Tibial nerve (tissue), 4 donors: ENCODE data around the gene GAL. TPM values are rescaled to one million over a fixed set of nuclear protein-coding genes. Genes with fewer than 3 reads are reported as not detected.

ENCODE experiments used
- DNase-seq, 2 donors: peaks; one replicate each; pipeline ENCODE4 v3.0.0-alpha.2; 2019; ENCODE audit warnings: low spot score in 2 of 2
- H3K27ac ChIP-seq, 4 donors: fragments of 200-600 bp; sonication (generic) in 3 of 4; one replicate each; pipeline ENCODE4 v1.5.1; 2017 to 2019; ENCODE audit warnings: mild to moderate bottlenecking in 1 of 4
- H3K27me3 ChIP-seq, 2 donors: fragments of 200-600 bp; sonication (generic) in 1 of 2; one replicate each; pipeline versions ENCODE4 v1.5.1 to v1.6.0; 2017 to 2019
- H3K36me3 ChIP-seq, 3 donors: fragments of 200-600 bp; sonication (generic); one replicate each; pipeline ENCODE4 v1.5.1; 2018 to 2019
- H3K4me1 ChIP-seq, 4 donors: fragments of 200-600 bp; sonication (generic) in 3 of 4; one replicate each; pipeline ENCODE4 v1.5.1; 2017 to 2019
- H3K4me3 ChIP-seq, 4 donors: fragments of 200-600 bp; sonication (generic) in 3 of 4; one replicate each; pipeline ENCODE4 v1.5.1; 2017 to 2019; ENCODE audit warnings: mild to moderate bottlenecking in 1 of 4, moderate library complexity in 1 of 4
- H3K9me3 ChIP-seq, 4 donors: fragments of 200-600 bp; sonication (generic) in 3 of 4; one replicate each; pipeline ENCODE4 v1.5.1; 2017 to 2019
- CTCF ChIP-seq, 5 experiments: fragments of 200-600 bp in 3 of 5; fragments of 450-650 bp in 2 of 5; sonication (generic) in 3 of 5; IDR thresholded peaks; one replicate each; pipeline ENCODE4 v1.5.1; 2016 to 2019; ENCODE audit warnings: antibody characterized with exemption in 5 of 5, mild to moderate bottlenecking in 3 of 5, moderate library complexity in 2 of 5
- EP300 ChIP-seq, 2 donors: sonication (generic); formaldehyde crosslinking; IDR thresholded peaks; one replicate each; pipeline ENCODE4 v1.6.1; 2017; ENCODE audit warnings: antibody characterized with exemption in 2 of 2, mild to moderate bottlenecking in 1 of 2
- POLR2A ChIP-seq, 2 donors: fragments of 450-650 bp; IDR thresholded peaks; one replicate each; pipeline ENCODE4 v1.6.1; 2017; ENCODE audit warnings: antibody characterized with exemption in 2 of 2, mild to moderate bottlenecking in 2 of 2, moderate library complexity in 2 of 2
- WGBS, 2 donors: methylation state at CpG; one replicate each; pipeline ENCODE4 v1.1.5; 2018; 5-methylcytosine and 5-hydroxymethylcytosine counted together
- total RNA-seq, 4 donors: library from RNA; depleted of rRNA; stranded (reverse); fragments of >200 nt; gene quantifications; one replicate each; pipeline ENCODE4 v1.1.0, GENCODE V29; 2016

Gene GAL
- total RNA-seq, 4 donors from 2014 or later: 3.3 TPM; not detected in 3

- DNase-seq: no peak
- Histone ChIP-seq H3K27me3 (no peaks in the 10 kb centered on the region), H3K4me3 (no peak overlapping the region), H3K4me1 (no peaks in the 10 kb centered on the region), H3K9me3 (peaks cover 0 to 15% (median 0%) of the 10 kb centered on the region in 4 donors), H3K36me3 (no peaks in the 10 kb centered on the region), H3K27ac (no peak overlapping the region)
- WGBS, 2 donors: 88 to 92% methylated on average over 2 of the region's 2 CpGs
- TF ChIP-seq POLR2A (IDR thresholded peaks at IDR 0.05) (no peak), CTCF (IDR thresholded peaks at IDR 0.05) (no peak), EP300 (IDR thresholded peaks at IDR 0.05) (no peak)
Observed at GRCh38 chr11:68721075-68721474, 36.7 kb downstream of the GAL start.

DNA sequence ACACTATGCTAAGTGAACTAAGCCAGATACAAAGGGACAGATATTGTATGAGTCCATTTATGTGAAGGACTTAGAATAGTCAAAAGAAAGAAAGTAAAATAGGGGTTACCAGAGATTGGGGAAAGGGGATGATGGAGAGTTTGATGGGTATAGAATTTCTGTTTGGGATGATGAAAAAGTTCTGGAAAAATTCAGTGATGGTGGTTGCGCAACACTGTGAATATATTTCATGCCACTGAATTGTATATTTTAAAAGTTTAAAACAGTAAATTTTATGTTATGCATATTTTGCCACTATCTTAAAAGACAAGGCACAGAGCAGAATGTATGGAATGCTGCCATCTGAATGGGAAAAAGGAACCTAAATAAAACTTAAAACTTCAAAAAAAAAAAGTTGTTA lies 37.8 kb downstream of the GAL start:
- no peaks in the 10 kb centered on the region for H3K36me3 ChIP-seq
- H3K4me3 ChIP-seq: no peak overlapping the region
- WGBS, 2 donors: 89 to 95% methylated on average over 1 of the region's 1 CpG
- no peak for TF ChIP-seq CTCF (IDR thresholded peaks at IDR 0.05)
- TF ChIP-seq POLR2A (IDR thresholded peaks at IDR 0.05): no peak
- TF ChIP-seq EP300 (IDR thresholded peaks at IDR 0.05): no peak
- no peak overlapping the region for H3K27ac ChIP-seq
- H3K9me3 ChIP-seq: peaks cover 0 to 15% (median 0%) of the 10 kb centered on the region in 4 donors
- no peaks in the 10 kb centered on the region for H3K27me3 ChIP-seq
- H3K4me1 ChIP-seq: no peaks in the 10 kb centered on the region
- DNase-seq: no peak

DNA sequence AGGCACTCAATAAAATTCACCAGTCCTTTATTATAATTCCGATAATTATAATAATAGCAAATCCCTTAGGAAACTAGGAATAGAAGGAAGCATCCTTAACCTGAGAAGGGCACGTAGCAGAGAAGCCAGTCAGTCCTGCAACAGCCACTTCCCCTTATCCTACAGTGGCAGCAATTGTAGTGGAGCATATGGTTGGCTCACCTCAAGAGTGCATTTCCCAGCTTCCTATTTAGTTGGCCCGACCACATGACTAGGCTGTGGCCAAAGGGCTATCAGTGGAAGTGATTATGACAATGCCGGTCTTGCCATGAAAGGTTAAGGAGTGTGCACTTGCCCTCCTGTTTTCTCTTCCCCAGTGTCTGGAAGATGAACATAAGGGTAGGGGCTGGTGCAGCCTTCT lies 39.9 kb downstream of the GAL start:
- WGBS, 2 donors: 73 to 77% methylated on average over 4 of the region's 4 CpGs
- no peaks in the 10 kb centered on the region for H3K27me3 ChIP-seq
- no peak for TF ChIP-seq POLR2A (IDR thresholded peaks at IDR 0.05)
- TF ChIP-seq EP300 (IDR thresholded peaks at IDR 0.05): no peak
- TF ChIP-seq CTCF (IDR thresholded peaks at IDR 0.05): no peak
- no peaks in the 10 kb centered on the region for H3K4me1 ChIP-seq
- no peak for DNase-seq
- no peak overlapping the region for H3K4me3 ChIP-seq
- no peak overlapping the region for H3K27ac ChIP-seq
- no peaks in the 10 kb centered on the region for H3K36me3 ChIP-seq
- H3K9me3 ChIP-seq: peaks cover 0 to 11% (median 0%) of the 10 kb centered on the region in 4 donors

DNA sequence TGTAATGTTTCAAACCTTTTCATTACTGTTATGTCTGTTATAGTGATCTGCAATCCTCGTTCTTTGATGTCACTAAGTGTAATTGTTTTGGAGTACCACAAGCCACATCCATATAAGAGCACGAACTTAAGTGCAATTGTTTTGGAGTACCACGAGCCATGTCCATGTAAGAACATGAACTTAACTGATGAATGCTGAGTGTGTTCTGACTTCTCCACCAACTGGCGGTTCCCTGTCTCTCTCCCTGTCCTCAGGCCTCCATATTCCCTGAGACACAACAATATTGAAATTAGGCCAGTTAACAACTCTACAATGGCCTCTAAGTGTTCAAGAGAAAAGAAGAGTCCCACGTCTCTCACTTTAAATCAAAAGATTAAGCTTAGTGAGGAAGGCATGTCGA lies 43.4 kb downstream of the GAL start:
- no peaks in the 10 kb centered on the region for H3K27me3 ChIP-seq
- no peak overlapping the region for H3K27ac ChIP-seq
- no peak for TF ChIP-seq EP300 (IDR thresholded peaks at IDR 0.05)
- TF ChIP-seq CTCF (IDR thresholded peaks at IDR 0.05): peak in 3 of 5 experiments; percentile 15 to 36 (median 22)
- no peak for TF ChIP-seq POLR2A (IDR thresholded peaks at IDR 0.05)
- no peak for DNase-seq
- H3K4me1 ChIP-seq: no peaks in the 10 kb centered on the region
- no peaks in the 10 kb centered on the region for H3K36me3 ChIP-seq
- H3K9me3 ChIP-seq: no peaks in the 10 kb centered on the region
- 47 to 49% methylated on average over 6 of the region's 6 CpGs for WGBS, 2 donors
- no peak overlapping the region for H3K4me3 ChIP-seq

- no peaks in the 10 kb centered on the region for H3K27me3 ChIP-seq
- no peaks in the 10 kb centered on the region for H3K9me3 ChIP-seq
- H3K36me3 ChIP-seq: no peaks in the 10 kb centered on the region
- H3K4me1 ChIP-seq: no peaks in the 10 kb centered on the region
- no peak overlapping the region for H3K4me3 ChIP-seq
- DNase-seq: no peak
- TF ChIP-seq POLR2A (IDR thresholded peaks at IDR 0.05) (no peak), CTCF (IDR thresholded peaks at IDR 0.05) (no peak), EP300 (IDR thresholded peaks at IDR 0.05) (no peak)
- WGBS, 2 donors: 82 to 83% methylated on average over 7 of the region's 7 CpGs
- no peak overlapping the region for H3K27ac ChIP-seq
Observed at GRCh38 chr11:68734111-68734510, 49.8 kb downstream of the GAL start.
